Brain microvascular endothelial cell (primary cell): ENCODE data around the gene CDH4.

ENCODE experiments used
- DNase-seq: peaks from one replicate; pipeline ENCODE4 v3.0.0-alpha.2; 2020
- H3K27ac ChIP-seq: fragments of 250-450 bp; sonication (Bioruptor Pico); 2 replicates; pipeline ENCODE4 v1.5.1; 2020; ENCODE audit warnings: mild to moderate bottlenecking, moderate library complexity
- H3K27me3 ChIP-seq: fragments of 250-450 bp; sonication (Bioruptor Pico); replicated peaks from 2 replicates; pipeline ENCODE4 v1.5.1; 2020; ENCODE audit warnings: mild to moderate bottlenecking
- H3K36me3 ChIP-seq: fragments of 250-450 bp; sonication (Bioruptor Pico); replicated peaks from 2 replicates; pipeline ENCODE4 v1.5.1; 2020; ENCODE audit warnings: mild to moderate bottlenecking
- H3K4me3 ChIP-seq: 2 replicates; pipeline ENCODE4 v1.5.1; 2011; ENCODE audit warnings: low read depth, mild to moderate bottlenecking, control low read depth, low read length, moderate library complexity
- CTCF ChIP-seq: IDR thresholded peaks from 2 replicates; pipeline ENCODE4 v1.5.1; 2011; ENCODE audit warnings: low read depth, mild to moderate bottlenecking, moderate library complexity, low read length, control low read depth, inconsistent platforms; ENCODE audit errors: missing control alignments
- in situ Hi-C: cut with HindIII; loops from 2 replicates; pipeline ENCODE4 v1.10.0; 2017; ENCODE audit warnings: low sequenced_read_pairs, low pct_ligation_motif_present

Gene CDH4

GRCh38 chr20:61457725-61458124, 205.7 kb downstream of the CDH4 start:
- no peak for TF ChIP-seq CTCF
- Histone ChIP-seq H3K27me3 (no peaks in the 10 kb centered on the region), H3K36me3 (no peaks in the 10 kb centered on the region), H3K4me3 (no peak overlapping the region), H3K27ac (no peak overlapping the region)
- DNase-seq = no peak
- in situ Hi-C loops = no loop called here

- H3K27ac ChIP-seq = no peak overlapping the region
- in situ Hi-C loops = no loop called here
- no peak for TF ChIP-seq CTCF
These were observed 206.2 kb downstream of the CDH4 start for GRCh38 chr20:61458146-61458746.

GRCh38 chr20:61459266-61459665, 207.2 kb downstream of the CDH4 start:
- in situ Hi-C loops = no loop called here

More at GRCh38 chr20:61458146-61458746, 206.2 kb downstream of the CDH4 start:
- no peak overlapping the region for H3K4me3 ChIP-seq
- no peaks in the 10 kb centered on the region for H3K36me3 ChIP-seq
- no peaks in the 10 kb centered on the region for H3K27me3 ChIP-seq
- no peak for DNase-seq

GRCh38 chr20:61459705-61460104, 207.6 kb downstream of the CDH4 start:
- in situ Hi-C loops = no loop called here

More at GRCh38 chr20:61459266-61459665, 207.2 kb downstream of the CDH4 start:
- Histone ChIP-seq H3K36me3 (no peaks in the 10 kb centered on the region), H3K27ac (no peak overlapping the region), H3K4me3 (no peak overlapping the region), H3K27me3 (no peaks in the 10 kb centered on the region)
- no peak for DNase-seq
- no peak for TF ChIP-seq CTCF

GRCh38 chr20:61460261-61461052, 208.4 kb downstream of the CDH4 start:
- in situ Hi-C loops = no loop called here
- DNase-seq = no peak
- no peak for TF ChIP-seq CTCF

More at GRCh38 chr20:61459705-61460104, 207.6 kb downstream of the CDH4 start:
- no peak for DNase-seq
- H3K4me3 ChIP-seq = no peak overlapping the region
- TF ChIP-seq CTCF = no peak
- no peaks in the 10 kb centered on the region for H3K27me3 ChIP-seq
- H3K27ac ChIP-seq = no peak overlapping the region
- no peaks in the 10 kb centered on the region for H3K36me3 ChIP-seq

More at GRCh38 chr20:61460261-61461052, 208.4 kb downstream of the CDH4 start:
- no peaks in the 10 kb centered on the region for H3K27me3 ChIP-seq
- no peaks in the 10 kb centered on the region for H3K36me3 ChIP-seq
- H3K4me3 ChIP-seq = no peak overlapping the region
- no peak overlapping the region for H3K27ac ChIP-seq
